Activated T-cell treated with anti-CD3 and anti-CD28 coated beads, Interleukin-2, amount 50 U/mL, for 72 hours (primary cell): ENCODE results near the gene DVL2. TPM values are rescaled to one million over a fixed set of nuclear protein-coding genes. Genes with fewer than 3 reads are reported as not detected.
"Not testable (repeated sequence)": the region's sequence is repeated elsewhere in the genome, so short reads cannot be mapped to it uniquely, and the experiment has no call there.

ENCODE experiments used
- ATAC-seq, 2 donors: fragments of 150-1000 bp; cut with Tn5 transposase; replicated peaks in 1 of 2; 2 replicates each; pipeline ENCODE4 v1.10.0; 2021; ENCODE audit warnings: moderate library complexity in 2 of 2, mild to moderate bottlenecking in 1 of 2
- DNase-seq, 2 donors: peaks; one replicate each; pipeline ENCODE4 v3.0.0; 2021 to 2022; ENCODE audit warnings: mixed read lengths in 1 of 2
- H3K27ac Mint-ChIP-seq: one replicate; pipeline ENCODE4 v1.8.0; 2022; ENCODE audit warnings: mild to moderate bottlenecking, moderate library complexity, mixed read lengths
- H3K27me3 Mint-ChIP-seq: one replicate; pipeline ENCODE4 v1.8.0; 2022; ENCODE audit warnings: low read depth, mixed read lengths
- H3K36me3 Mint-ChIP-seq, 2 donors: one replicate each; pipeline ENCODE4 v1.8.0; 2022; ENCODE audit warnings: mixed read lengths in 2 of 2, mild to moderate bottlenecking in 1 of 2; ENCODE audit not compliant: insufficient read depth in 2 of 2
- H3K4me1 Mint-ChIP-seq: one replicate; pipeline ENCODE4 v1.8.0; 2022; ENCODE audit warnings: low read depth, mixed read lengths
- H3K4me3 Mint-ChIP-seq, 2 donors: one replicate each; pipeline ENCODE4 v1.8.0; 2022; ENCODE audit warnings: mild to moderate bottlenecking in 2 of 2, mixed read lengths in 2 of 2, moderate library complexity in 2 of 2
- H3K9me3 Mint-ChIP-seq, 2 donors: one replicate each; pipeline ENCODE4 v1.8.0; 2022; ENCODE audit warnings: mixed read lengths in 2 of 2
- total RNA-seq, 2 donors: library from RNA; stranded (reverse); gene quantifications; one replicate each; pipeline ENCODE4 v1.2.3, GENCODE V29; 2022

The DVL2 gene
- total RNA-seq, 2 donors from 2014 or later, result 49.5 to 54.8 TPM

- ATAC-seq (peak; percentile 4), DNase-seq (no peak)
- Mint-ChIP-seq H3K4me1 (peaks cover 46% of the 10 kb centered on the region), H3K36me3 (peaks cover 9 to 20% of the 10 kb centered on the region in 2 donors), H3K4me3 (peak overlapping the region; percentile 93 to 99), H3K9me3 (no peaks in the 10 kb centered on the region), H3K27ac (peak overlapping the region; percentile 98), H3K27me3 (no peaks in the 10 kb centered on the region)
Observed at GRCh38 chr17:7250695-7251627, 16.6 kb upstream of the DVL2 start.

- peak overlapping the region; percentile 93 to 99 for H3K4me3 Mint-ChIP-seq
- H3K4me1 Mint-ChIP-seq, result peaks cover 46% of the 10 kb centered on the region
- no peaks in the 10 kb centered on the region for H3K9me3 Mint-ChIP-seq
- no peak for DNase-seq
- no peaks in the 10 kb centered on the region for H3K27me3 Mint-ChIP-seq
- peaks cover 9 to 22% of the 10 kb centered on the region in 2 donors for H3K36me3 Mint-ChIP-seq
- ATAC-seq, result no peak
- H3K27ac Mint-ChIP-seq, result peak overlapping the region; percentile 98
Observed at GRCh38 chr17:7249830-7250229, 15.5 kb upstream of the DVL2 start.

- H3K27ac Mint-ChIP-seq, result peak overlapping the region; percentile 92
- H3K36me3 Mint-ChIP-seq, result peaks cover 9 to 20% of the 10 kb centered on the region in 2 donors
- H3K4me1 Mint-ChIP-seq, result peaks cover 45% of the 10 kb centered on the region
- H3K27me3 Mint-ChIP-seq, result no peaks in the 10 kb centered on the region
- ATAC-seq (no peak), DNase-seq (no peak)
- peak overlapping the region; percentile 93 to 99 for H3K4me3 Mint-ChIP-seq
- no peaks in the 10 kb centered on the region for H3K9me3 Mint-ChIP-seq
Observed at GRCh38 chr17:7249214-7249613, 14.9 kb upstream of the DVL2 start.

- Mint-ChIP-seq H3K27ac (peak overlapping the region; percentile 92), H3K4me3 (peak overlapping the region; percentile 93 to 99)
Observed at GRCh38 chr17:7248796-7249195, 14.5 kb upstream of the DVL2 start.

GRCh38 chr17:7246779-7247178 lies 12.5 kb upstream of the DVL2 start:
- DNase-seq (no peak), ATAC-seq (no peak)
- Mint-ChIP-seq H3K27me3 (no peaks in the 10 kb centered on the region), H3K4me3 (no peak overlapping the region), H3K4me1 (peaks cover 34% of the 10 kb centered on the region), H3K36me3 (peaks cover 7 to 18% of the 10 kb centered on the region in 2 donors), H3K27ac (peak overlapping the region; percentile 17), H3K9me3 (no peaks in the 10 kb centered on the region)

More at GRCh38 chr17:7248796-7249195, 14.5 kb upstream of the DVL2 start:
- no peak for ATAC-seq
- peaks cover 9 to 20% of the 10 kb centered on the region in 2 donors for H3K36me3 Mint-ChIP-seq
- H3K4me1 Mint-ChIP-seq, result peaks cover 41% of the 10 kb centered on the region
- H3K9me3 Mint-ChIP-seq, result no peaks in the 10 kb centered on the region
- DNase-seq, result no peak
- no peaks in the 10 kb centered on the region for H3K27me3 Mint-ChIP-seq

GRCh38 chr17:7243838-7244237 lies 9.5 kb upstream of the DVL2 start:
- ATAC-seq, H3K27me3 Mint-ChIP-seq, DNase-seq, H3K27ac Mint-ChIP-seq, H3K9me3 Mint-ChIP-seq: not testable (repeated sequence)
- Mint-ChIP-seq H3K4me3 (peak overlapping the region in 1 of 2 donors; percentile 100), H3K4me1 (peaks cover 39% of the 10 kb centered on the region), H3K36me3 (peaks cover 8 to 16% of the 10 kb centered on the region in 2 donors)

- peaks cover 35% of the 10 kb centered on the region for H3K4me1 Mint-ChIP-seq
- peak overlapping the region; percentile 75 for H3K27ac Mint-ChIP-seq
- peak overlapping the region; percentile 93 to 100 for H3K4me3 Mint-ChIP-seq
- DNase-seq, result no peak
- H3K36me3 Mint-ChIP-seq, result peaks cover 11 to 18% of the 10 kb centered on the region in 2 donors
- H3K9me3 Mint-ChIP-seq, result no peaks in the 10 kb centered on the region
- ATAC-seq, result no peak
- H3K27me3 Mint-ChIP-seq, result no peaks in the 10 kb centered on the region
Observed at GRCh38 chr17:7243453-7243729, 9.1 kb upstream of the DVL2 start.

GRCh38 chr17:7242717-7243452 lies 8.6 kb upstream of the DVL2 start:
- H3K4me1 Mint-ChIP-seq, result peaks cover 34% of the 10 kb centered on the region
- peak overlapping the region; percentile 93 to 100 for H3K4me3 Mint-ChIP-seq
- no peaks in the 10 kb centered on the region for H3K9me3 Mint-ChIP-seq
- H3K27ac Mint-ChIP-seq, result peak overlapping the region; percentile 99
- peaks cover 11 to 18% of the 10 kb centered on the region in 2 donors for H3K36me3 Mint-ChIP-seq
- peak; percentile 58 for ATAC-seq
- H3K27me3 Mint-ChIP-seq, result no peaks in the 10 kb centered on the region
- DNase-seq, result peak; percentile 93 to 96

GRCh38 chr17:7241783-7242716 lies 7.7 kb upstream of the DVL2 start, which contains the start of gene GABARAP:
Gene GABARAP, minus strand, starts transcription at chr17:7242449. Its CDS starts 119 bp downstream, at chr17:7242330.
- H3K4me1 Mint-ChIP-seq, result peaks cover 40% of the 10 kb centered on the region
- H3K4me3 Mint-ChIP-seq, result peak within 1 kb of the TSS; percentile 93 to 100
- peaks cover 11 to 20% of the 10 kb centered on the region in 2 donors for H3K36me3 Mint-ChIP-seq
- H3K27me3 Mint-ChIP-seq, result no peaks in the 10 kb centered on the region
- H3K27ac Mint-ChIP-seq, result peak within 1 kb of the TSS; percentile 99
- DNase-seq, result peak; percentile 92 to 93
- peak; percentile 26 to 35 for ATAC-seq
- H3K9me3 Mint-ChIP-seq, result no peaks in the 10 kb centered on the region

- Mint-ChIP-seq H3K36me3 (peaks cover 13 to 19% of the 10 kb centered on the region in 2 donors), H3K4me1 (peaks cover 48% of the 10 kb centered on the region), H3K9me3 (no peaks in the 10 kb centered on the region), H3K27ac (peak overlapping the region; percentile 99), H3K4me3 (peak overlapping the region; percentile 93 to 100), H3K27me3 (no peaks in the 10 kb centered on the region)
- DNase-seq, result no peak
- no peak for ATAC-seq
Observed at GRCh38 chr17:7241090-7241733, 6.9 kb upstream of the DVL2 start.

- ATAC-seq (no peak), DNase-seq (no peak)
- peak overlapping the region; percentile 93 to 100 for H3K4me3 Mint-ChIP-seq
- peak overlapping the region; percentile 76 for H3K27ac Mint-ChIP-seq
- H3K4me1 Mint-ChIP-seq, result peaks cover 57% of the 10 kb centered on the region
- no peaks in the 10 kb centered on the region for H3K27me3 Mint-ChIP-seq
- no peaks in the 10 kb centered on the region for H3K9me3 Mint-ChIP-seq
- H3K36me3 Mint-ChIP-seq, result peaks cover 12 to 16% of the 10 kb centered on the region in 2 donors
Observed at GRCh38 chr17:7240375-7240774, 6.1 kb upstream of the DVL2 start.
